ENCODE measurements around the gene KCNB1.

KCNB1 gene

DNA sequence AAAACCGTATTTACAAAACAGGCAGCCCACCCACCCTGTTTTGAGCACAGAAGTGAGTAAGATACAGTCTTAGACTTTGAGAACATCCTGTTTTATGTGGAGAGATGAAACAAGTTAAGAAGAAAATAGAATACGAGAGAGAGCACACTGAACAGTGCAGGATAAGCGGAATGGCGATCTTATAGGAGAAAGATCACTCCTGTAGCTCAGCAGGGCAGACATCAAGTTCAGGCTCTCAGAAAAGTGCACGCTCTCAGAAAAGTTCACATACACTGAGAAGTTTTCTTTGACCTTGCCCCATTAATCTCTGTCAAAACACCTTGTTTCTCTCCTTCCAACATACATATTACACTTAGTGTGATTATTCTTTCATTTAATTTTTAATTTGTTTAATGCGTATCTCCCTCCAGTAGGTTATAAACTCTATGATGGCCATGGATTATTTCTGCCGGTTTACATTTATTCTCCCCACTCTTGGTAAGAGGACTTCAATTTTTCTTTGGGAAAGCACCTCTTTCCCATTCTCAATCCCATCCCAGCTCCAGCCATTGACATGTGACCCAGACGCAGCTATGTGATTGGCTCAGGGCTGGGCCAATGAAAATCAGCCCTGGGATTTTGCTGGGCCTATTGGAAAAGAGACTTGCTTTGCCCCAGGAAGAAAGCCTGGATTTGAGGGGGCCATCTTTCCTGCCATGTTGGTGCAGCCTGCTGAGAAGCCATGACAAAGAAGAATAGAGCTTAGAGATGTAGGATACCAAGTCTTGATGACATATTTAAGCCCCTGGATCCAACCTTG, 16.2 kb downstream of the KCNB1 start:
- no peak for DNase-seq

DNA sequence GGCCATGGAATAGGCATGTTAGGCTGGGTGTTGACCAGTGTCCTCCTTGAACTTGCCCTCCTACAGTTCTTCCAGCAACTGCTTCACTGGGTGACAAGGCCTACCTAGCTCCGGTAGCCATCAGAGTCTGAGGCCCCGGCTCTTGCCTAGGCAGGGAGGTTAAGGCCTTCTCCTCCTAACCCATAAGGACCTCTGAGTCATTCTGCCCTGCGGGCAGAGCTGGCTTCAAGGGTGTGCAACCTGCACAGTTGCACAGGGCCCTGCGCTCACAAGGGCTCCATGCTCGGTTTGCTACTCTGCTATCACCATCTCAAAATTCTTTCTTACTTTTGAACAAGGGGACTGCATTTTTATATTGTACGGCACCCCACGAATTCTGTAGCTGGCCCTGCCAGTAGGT, 17.9 kb downstream of the KCNB1 start:
- DNase-seq: no peak

DNA sequence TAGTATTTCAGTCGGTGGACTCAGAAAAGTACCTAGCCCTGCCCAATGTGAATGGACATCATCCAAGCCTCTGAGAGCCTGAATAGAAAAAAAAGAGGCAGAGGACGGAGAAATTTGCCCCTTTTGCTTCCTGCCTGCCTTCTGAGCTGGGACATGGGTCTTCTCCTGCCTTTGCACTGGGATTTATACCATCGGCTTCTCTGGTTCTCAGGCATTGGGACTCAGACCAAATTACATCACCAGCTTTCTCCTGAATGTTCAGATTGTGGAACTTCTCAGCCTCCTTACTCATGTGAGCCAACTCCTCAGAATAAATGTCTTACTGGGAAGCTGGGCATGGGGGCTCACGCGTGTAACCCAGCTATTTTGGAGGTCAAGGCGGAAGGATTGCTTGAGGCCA, 19.8 kb downstream of the KCNB1 start:
- no peak for DNase-seq

DNA sequence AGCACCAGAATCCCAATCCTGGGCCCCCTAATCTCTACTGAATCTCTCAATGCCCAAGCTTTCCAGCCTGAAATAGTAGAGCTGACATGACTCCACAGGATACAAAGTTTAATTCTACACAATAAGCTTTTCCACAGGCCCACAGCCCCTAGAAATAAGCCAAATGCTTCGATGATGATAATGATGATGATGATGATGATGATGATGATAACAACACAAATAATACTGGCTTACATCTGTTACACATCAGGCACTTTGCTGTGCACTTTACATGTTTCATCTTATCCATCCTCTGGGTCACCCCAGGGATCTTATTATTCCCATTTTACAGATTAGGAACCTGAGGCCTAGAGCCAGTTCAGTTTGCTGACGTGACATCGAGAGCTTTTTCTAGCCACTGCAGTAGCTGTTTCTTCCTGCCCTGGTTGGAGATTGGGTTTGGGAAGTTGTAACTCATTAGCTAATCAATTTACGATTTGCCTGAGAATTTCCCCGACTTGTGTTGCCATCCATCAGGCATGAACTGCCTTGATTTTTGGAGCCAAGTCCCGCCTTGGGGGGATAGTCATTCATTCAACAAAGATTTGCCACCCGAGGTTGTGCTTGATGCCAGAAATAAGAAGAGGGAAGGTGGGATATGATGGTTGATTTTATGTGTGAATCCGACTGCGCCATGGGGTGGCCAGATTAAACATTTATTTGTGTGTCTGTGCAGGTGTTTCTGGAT, 20.4 kb downstream of the KCNB1 start:
- DNase-seq: no peak

DNA sequence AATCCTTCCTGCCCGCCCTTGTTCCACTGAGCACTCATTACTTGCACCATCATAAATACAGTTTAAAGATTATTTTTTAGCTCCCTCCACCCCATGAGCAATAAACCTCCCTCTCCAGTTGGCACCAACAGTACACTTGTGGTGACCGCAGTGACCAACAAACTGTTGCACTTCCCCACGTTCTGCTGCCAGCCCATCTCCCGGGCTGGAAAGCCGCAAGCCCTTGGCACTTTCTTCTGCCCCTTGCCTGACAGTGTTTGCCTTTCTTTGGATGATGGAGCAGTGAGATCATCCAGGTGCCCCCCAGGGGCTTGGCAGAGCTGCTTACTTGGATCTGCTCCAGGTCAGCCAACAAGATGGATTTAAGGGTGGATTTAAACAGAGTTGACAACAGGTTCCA, 21.6 kb downstream of the KCNB1 start:
- DNase-seq: no peak

DNA sequence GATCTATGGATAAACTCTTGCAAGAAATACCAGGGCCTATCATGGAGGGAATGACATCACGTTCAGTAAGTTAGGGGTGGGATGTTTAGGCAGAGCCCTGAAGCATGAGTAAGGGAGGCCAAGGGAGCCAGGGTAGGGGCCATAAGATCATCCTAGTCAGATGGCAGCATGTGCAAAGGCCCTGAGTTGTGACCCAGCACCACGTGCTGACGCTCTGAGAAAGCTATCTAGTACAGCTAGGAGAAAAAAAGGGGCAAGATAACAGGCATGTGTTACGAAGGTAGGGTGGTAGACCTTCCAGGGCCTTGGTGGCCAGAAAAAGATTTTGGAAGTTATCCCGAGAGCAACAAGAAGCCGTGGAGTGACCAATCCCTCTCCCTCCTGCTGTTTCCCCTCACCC, 22.3 kb downstream of the KCNB1 start:
- DNase-seq: no peak

DNA sequence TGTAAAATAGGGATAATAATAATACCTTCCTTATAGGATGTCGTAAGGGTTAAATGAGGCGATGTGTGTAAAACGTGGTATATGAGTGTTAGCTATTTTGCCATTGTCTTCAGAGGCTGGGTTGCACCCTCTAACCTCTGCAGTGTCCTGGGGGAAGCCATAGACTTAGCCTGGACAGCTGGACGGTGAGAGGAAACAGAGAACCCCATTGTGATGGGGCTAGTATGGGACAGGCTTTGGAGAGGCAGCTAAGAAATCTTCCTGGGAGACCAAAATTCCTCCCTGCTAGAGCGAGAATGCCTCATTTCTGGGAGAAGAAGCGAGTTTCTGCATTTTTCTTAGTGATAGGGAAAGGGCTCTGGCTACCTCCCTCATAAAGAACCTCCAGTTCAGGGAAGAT, 22.8 kb downstream of the KCNB1 start:
- DNase-seq: no peak

DNA sequence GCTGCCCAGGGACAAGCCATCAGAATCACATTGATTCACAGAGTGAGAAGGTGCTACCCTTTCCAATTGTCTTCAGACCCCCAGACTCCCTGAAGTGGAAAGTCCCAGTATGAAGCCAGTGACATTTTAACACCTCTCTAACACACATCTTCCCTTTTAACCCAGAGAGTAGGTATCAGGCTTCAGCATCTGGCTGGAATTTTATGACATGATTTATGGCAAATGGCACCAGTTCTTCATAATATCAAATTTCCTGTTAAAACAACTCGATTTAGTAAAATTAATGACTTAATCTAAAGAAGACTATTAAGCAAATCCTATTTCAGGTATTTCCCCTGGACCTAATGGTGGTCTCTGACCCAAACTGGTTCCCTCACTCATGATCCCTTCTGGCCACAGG, 25.0 kb downstream of the KCNB1 start:
- DNase-seq: no peak

DNA sequence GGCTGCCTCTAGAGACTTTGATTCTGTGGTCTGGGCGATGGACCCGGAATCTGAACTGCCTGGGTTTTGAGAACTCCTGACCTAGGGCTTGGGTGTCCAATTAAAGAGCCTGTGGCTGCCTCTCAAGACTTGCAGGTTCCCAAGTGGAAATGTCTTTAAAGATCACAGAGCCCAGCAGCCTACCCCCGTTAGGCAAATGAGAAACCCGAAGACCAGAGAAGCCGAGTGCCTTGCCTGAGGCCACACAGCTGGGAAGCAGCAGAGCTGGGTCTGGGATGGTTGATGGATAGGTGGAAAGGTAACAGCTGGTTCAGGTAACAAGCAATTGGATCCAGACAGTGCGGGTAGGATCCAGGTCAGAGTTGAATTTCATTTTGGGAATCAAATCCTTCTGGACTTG, 25.8 kb downstream of the KCNB1 start:
- no peak for DNase-seq

DNA sequence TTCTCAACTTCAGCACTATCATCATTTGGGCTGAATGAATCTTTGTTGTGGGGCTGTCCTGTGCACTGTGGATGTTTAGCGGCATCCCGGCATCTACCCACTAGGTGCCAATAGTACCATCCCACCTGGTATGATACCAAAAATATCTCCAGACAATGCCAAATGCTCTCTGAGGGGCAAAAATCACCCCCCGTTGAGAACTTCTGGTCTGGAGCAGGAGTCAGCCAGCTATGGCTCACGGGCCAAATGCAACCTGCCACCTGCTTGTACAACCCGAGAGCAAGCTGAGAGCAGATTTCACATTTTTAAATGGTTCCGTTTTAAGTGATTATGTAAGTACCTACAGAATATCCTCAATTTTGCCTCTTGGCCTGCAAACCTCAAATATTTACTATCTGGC, 26.8 kb downstream of the KCNB1 start:
- DNase-seq: no peak

DNA sequence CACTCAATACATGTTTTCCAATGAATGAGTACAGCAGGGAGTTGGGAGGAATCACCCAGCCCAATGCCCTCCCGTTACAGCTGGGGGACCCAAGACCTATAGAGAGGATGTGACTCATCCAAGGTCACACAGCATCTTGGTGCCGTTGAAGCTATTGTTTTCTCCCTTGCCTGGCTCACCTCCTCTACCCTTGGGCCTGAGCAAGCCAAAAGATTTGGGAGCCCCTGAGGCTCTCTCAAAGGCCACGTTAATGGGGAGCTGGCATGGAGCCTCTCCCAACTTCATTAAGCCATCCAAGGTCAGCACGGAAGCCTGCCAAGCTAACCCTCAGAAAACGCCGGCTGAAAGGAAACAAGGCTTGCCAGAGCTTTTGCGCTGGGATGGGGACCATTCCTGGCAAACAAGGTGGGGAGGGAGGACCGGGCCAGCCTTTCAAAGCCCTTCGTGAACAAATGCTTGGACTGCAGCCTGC, 30.4 kb downstream of the KCNB1 start:
- no peak for DNase-seq

DNA sequence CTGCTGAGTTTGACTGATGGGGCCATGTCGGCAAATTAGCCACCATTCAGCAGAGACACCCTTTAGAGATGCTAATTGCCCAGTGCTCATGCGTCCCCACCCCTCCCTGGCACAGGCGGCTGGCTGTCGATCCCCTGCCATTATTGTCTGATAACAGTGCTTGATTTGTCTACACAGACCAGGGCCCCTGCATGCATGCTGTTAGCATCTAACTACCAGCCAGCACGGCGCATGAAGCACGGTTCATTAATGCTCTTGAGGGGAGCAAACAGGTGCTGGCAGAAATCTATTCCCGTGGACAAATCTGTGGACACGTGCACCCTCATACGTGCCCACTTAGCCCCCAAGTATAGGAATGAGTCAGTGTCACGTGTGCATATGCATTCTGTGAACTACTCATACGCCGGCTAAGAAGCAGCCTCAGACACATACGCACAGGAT, 32.2 kb downstream of the KCNB1 start:
- no peak for DNase-seq

DNA sequence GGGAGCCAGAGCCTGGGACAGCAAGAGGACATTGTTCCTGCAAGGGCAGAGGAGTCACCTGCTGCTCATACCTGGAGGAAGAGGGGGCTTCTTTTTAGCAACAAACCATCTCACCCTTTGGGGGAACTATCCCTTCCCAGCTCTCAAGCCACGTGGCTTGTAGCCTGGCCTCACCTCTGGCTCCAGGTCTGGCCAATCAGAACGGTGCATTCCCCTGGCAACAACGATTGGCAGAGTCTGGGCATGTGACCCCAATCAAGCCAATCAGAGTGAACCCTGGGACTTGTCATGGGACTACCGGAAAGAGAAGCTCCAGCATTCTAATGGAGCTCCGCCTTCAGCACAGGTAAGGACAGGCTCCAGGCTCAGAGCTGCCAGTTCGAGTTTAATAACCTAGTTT, 33.6 kb downstream of the KCNB1 start:
- DNase-seq: no peak

DNA sequence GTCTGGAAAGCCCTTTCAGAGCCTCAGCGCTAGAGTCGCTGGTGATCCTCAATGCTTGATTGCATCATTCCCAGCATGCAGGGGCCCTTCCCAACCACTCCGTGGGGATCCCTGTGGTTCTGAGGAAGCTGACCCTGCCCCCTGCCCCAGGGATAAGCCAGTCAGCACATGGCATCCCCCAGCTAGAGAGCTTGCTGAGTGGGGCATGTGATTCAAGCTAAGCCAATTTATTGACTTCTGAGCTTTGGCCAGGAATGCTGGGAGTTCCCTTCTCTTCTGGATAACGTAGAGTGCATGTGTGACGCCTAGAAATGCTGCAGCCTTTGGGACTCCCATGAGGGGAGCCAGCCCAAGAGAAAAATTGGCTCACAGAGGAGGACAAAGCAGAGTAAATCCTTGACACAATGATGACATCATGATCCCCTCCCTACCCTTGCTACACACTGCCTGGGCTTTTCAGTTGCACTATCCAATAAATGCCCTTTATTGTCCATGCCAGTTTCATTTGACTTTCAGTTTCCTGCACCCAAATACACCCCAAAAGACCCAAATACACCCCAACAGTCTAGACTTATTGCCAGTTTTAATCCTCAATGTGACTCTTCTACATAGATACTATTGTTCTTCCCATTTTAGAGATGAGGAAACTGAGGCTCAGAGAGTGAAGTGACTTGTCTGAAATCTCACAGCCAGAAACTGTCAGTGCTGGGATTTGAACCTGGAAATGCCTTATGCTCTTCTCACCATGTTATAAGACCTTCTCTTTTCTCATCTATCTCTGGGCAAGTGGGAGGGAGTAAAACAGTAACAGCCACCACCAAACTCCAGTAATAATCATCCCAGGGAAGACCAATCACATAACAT, 34.3 kb downstream of the KCNB1 start:
- no peak for DNase-seq

DNA sequence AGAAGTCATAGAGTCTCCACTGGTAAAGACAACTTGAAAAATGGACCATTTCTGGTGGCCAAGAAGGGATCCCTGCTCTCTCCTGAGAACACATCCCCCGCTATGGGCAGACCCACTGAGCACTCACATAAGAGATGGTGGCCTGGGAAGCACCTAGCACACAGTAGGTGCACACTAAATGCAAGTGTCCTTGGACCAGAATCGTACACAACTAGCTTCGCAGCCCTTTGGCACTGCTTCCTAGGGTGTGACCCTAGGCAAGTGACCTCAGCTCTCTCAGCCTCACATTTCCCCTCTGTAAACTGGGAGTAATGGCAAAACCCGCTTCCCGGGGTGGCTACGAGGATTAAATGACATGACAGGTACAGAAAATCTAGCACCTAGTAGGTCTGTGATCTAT, 35.1 kb downstream of the KCNB1 start:
- DNase-seq: no peak

DNA sequence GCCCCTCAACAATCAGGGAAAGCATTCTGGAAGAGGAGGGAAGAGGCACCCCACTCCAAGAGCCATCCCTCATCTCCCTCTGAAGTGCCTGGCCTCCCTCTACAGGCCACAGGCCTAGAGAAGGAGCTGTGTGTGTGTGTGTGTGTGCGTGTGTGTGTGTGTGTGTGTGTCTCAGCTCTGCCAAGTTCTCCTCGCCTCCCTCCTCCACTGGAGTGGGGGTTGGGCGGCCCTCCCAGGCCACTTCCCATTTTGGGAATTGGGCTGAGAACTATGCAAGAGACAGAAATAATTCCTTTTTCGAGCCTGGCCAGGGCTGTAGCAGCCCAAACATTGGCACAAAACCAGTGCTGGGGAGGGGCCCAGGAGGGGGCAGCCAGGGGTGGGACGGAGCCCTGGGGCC, 35.7 kb downstream of the KCNB1 start:
- no peak for DNase-seq

DNA sequence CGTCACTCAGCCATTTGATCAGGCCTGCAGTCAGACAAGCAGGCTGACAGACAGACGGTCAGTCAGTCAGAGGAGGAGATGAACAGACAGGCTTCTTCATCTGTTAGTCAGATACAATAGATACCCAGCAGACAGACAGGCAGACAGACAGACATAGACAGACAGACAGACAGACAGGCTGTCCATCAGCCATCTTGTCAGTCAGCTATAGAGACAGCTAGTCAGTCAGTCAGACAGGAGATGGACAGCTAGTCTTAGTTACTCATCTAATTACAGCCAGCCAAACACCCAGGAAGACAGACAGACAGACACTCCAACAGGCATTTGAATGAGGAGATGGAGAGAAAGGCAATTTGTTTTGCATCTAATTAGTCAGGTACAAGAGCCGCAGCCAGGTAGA, 36.4 kb downstream of the KCNB1 start:
- no peak for DNase-seq

DNA sequence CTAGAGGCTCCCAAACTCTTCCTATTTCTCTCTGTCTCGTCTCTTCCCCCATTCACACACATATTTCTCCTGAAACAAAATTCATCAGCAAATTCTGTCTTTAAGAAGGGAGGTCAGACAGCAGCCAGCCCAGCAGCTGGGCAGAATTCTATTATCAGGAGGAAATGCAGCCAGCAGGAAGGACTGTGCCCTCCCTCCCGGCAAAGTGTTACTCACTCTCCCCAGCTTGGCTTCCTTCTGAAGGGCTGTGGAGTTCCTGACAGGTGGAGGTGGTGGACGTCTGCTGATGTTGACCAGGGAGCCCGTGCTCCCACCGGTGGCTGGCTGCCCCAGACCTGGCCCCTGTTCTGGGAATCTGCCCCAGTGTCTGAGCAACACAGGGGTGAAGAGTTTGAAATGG, 37.3 kb downstream of the KCNB1 start:
- no peak for DNase-seq

DNA sequence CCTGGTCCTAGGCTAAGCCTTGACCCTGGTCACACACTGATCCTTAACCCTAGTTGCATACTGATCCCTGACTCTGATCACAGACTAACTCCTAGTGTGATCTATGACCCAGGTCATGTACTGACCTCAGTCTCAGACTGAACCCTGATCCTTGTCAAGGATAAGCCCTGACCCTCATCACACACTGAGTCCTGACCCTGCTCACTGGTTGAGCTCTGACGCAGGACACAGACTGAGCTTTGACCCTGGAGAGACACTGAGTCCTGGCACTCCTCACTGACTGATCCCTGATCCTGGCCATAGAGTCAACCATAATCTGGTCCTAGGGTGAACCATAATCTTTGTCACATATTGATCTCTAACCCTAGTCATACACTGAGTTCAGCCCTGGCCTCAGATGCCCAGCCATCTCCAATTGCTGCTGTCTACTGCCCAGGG, 37.9 kb downstream of the KCNB1 start:
- DNase-seq: no peak

DNA sequence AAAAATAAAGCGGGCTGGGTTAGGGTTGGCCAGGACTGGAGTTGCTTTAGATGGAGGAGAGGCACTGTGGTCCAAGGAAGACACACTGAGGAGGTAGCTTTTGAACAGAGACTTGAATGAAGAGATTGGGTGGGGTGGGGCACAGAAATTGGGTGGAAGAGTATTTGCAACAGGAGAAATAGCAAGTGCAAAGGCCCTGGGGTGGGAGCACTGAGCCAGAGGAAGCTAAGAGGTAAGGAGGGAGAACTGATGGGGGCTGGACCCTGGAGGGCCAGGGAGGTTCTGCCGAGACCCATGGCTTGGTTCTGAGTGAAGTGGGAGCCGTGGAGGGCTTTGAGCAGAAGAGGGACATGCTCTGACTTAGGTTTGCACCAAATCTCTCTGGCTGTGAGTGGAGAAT, 45.4 kb downstream of the KCNB1 start:
- no peak for DNase-seq

DNA sequence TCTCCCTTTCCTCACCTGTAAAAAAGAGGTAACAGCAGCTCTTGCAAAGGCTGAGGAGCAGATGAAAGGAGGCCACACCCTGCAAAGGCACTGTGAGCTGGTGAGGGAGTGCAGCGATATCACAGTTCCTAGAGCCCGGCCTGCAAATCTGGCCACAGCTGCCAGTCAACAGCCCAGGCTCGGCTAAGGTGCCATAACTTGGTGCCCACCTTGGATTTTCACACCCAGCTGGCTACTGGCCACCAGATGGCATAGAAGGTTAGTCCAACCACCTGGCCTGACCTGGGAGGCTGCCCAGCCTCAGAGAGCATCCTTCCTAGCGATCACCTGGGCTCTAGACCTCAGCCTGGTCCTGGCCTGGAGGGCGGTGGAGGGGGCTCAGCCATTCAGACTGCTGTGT, 46.8 kb downstream of the KCNB1 start:
- no peak for DNase-seq

DNA sequence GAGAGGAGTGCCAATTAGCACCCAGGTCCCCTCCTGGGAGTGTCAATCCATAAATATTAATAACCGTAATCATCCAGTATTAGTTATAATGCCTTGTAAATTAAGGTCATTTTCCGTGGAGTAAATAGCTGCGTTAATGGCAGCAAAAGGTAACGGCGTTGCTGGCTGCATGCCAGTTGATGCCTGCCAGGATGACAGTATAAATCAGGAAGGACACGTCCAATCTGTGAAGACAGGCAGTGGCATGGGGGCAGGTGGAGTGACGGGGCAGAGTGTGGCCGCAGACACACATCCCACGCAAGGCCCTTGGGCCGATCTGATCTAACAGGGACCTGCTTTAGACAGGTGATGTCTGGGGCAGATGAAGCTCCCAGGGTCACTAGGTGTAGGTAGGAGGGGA, 49.1 kb downstream of the KCNB1 start:
- no peak for DNase-seq

DNA sequence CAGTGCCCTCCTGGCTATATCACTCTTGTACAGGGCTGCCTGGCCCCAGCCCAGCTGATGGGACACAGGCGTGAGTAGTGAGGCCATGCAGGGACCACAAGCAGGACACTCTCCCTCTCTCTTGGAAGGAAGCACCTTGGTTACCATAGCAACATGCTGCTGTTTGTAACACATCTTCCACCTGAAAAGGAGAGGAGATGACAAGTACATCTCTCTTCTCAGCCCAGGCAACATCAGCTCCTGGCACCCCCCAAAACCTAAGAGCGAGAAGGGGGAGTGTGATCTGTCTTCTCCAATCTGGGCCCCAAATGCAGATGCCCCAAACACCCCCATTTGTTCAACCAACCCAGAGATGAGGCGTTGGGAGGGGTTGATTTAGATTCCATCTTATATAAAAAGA, 49.9 kb downstream of the KCNB1 start:
- no peak for DNase-seq

DNA sequence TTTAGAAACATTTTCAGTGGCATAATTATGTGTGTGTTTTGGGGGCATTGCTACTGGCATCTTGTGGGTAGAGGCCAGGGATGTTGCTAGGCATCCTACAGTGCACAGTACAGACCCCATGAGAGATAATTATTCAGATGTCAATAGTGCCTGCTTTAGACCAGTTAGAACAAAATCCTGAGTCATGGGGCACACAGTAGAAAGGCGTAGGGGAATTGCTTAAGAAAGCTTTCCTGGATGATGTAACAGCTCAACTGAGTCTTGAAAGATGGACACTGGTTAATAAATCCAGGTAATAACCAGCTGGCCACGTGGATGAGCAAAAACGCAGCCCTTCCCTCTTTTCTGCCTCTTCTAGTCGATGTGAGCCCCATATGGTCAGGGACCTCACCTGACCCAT, 51.1 kb downstream of the KCNB1 start:
- no peak for DNase-seq

Data from activated CD4-positive, alpha-beta T cell treated with anti-CD3 and anti-CD28 coated beads, Interleukin-2, amount 50 U/mL, for 16 hours (primary cell).